ENCODE measurements around the gene GPRC5C.

GPRC5C gene

GRCh38 chr17:74439691-74440567 is 8.0 kb downstream of the GPRC5C start:
- no peak for TF ChIP-seq CTCF (IDR thresholded peaks at IDR 0.05; ENCODE audit: control insufficient read depth, insufficient read depth, low read depth, low read length, missing control alignments)
- H3K4me3 ChIP-seq (ENCODE audit: control insufficient read depth, low read depth, low read length), result no peak overlapping the region

GRCh38 chr17:74441537-74441936 is 9.6 kb downstream of the GPRC5C start:
- no peak for DNase-seq (ENCODE audit: low read depth)
- TF ChIP-seq CTCF (IDR thresholded peaks at IDR 0.05; ENCODE audit: control insufficient read depth, insufficient read depth, low read depth, low read length, missing control alignments), result no peak
- no peak overlapping the region for H3K4me3 ChIP-seq (ENCODE audit: control insufficient read depth, low read depth, low read length)

More at GRCh38 chr17:74439691-74440567, 8.0 kb downstream of the GPRC5C start:
- DNase-seq (ENCODE audit: low read depth), result no peak

GRCh38 chr17:74442291-74442669 is 10.4 kb downstream of the GPRC5C start:
- TF ChIP-seq CTCF (IDR thresholded peaks at IDR 0.05; ENCODE audit: control insufficient read depth, insufficient read depth, low read depth, low read length, missing control alignments), result no peak
- no peak overlapping the region for H3K4me3 ChIP-seq (ENCODE audit: control insufficient read depth, low read depth, low read length)
- no peak for DNase-seq (ENCODE audit: low read depth)

- no peak for DNase-seq (ENCODE audit: low read depth)
- H3K4me3 ChIP-seq (ENCODE audit: control insufficient read depth, low read depth, low read length), result no peak overlapping the region
Observed at GRCh38 chr17:74442670-74443515, 11.0 kb downstream of the GPRC5C start.

DNA sequence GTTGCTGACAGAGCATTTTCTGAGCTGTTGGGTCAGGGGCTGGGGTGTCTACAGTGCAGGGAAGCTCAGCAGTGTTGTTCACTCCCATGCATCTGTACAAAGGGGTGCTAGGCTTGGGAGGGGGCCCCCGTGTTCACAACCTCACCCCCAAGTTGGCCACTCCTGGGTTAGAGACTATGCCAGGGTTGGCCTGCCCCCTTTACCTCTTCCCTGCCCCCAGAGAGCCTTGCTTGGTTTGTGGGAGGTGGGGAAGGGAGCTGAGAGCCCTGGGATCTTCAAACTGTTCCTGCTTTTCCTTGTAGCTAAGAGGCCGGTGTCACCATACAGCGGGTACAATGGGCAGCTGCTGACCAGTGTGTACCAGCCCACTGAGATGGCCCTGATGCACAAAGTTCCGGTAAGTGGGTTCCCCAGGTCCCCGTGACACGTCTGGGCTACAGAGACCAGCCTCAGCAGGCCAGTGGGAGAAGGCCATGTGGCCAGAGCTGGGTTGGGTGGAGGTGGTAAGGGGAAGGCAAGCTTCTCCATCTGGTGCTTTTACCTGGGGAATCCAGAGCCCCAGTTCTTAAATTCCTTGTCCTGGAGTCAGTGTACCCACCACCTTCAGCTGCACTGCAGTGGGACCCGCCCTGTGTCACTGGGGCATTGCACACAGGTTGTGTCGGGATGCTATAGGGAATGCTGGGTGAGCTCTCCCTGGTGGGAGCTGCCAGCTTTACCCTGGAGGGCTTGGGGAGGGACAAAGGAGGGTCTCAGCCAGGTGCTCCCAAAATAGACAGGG is 11.8 kb downstream of the GPRC5C start:
- no peak overlapping the region for H3K4me3 ChIP-seq (ENCODE audit: control insufficient read depth, low read depth, low read length)
- no peak for DNase-seq (ENCODE audit: low read depth)
- no peak for TF ChIP-seq CTCF (IDR thresholded peaks at IDR 0.05; ENCODE audit: control insufficient read depth, insufficient read depth, low read depth, low read length, missing control alignments)

More at GRCh38 chr17:74442670-74443515, 11.0 kb downstream of the GPRC5C start:
- no peak for TF ChIP-seq CTCF (IDR thresholded peaks at IDR 0.05; ENCODE audit: control insufficient read depth, insufficient read depth, low read depth, low read length, missing control alignments)

GRCh38 chr17:74444406-74444805 is 12.5 kb downstream of the GPRC5C start:
- DNase-seq (ENCODE audit: low read depth), result no peak
- no peak for TF ChIP-seq CTCF (IDR thresholded peaks at IDR 0.05; ENCODE audit: control insufficient read depth, insufficient read depth, low read depth, low read length, missing control alignments)
- no peak overlapping the region for H3K4me3 ChIP-seq (ENCODE audit: control insufficient read depth, low read depth, low read length)
